NCI-H2029 (cell line): ENCODE data around the gene A4GALT.
"Not testable (repeated sequence)": the region's sequence is repeated elsewhere in the genome, so short reads cannot be mapped to it uniquely, and the experiment has no call there.

Experiments
- DNase-seq: peaks from one replicate; lab custom pipeline; 2025; lab: John Stamatoyannopoulos, UW

A4GALT gene

DNA sequence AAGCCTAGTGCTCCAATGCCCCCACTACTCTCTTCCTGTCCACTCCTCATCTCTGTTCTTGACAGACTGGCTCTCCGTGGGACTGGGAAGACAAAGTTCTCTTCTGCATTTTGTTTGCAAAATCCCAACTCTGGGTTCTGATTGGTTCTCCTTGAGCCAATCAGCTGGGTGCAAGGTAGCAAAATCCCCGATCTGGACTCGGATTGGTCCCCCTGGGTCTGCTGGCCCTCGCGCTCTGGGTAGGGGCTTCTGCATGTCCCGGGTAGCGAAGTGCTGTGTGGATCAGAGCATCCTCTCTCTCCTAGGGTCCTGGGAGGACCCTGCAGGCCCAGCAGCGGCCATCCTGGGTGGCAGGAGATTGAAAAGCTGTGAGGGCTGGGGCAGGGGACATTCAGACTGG is 22.3 kb upstream of the A4GALT start:
- DNase-seq: no peak

DNA sequence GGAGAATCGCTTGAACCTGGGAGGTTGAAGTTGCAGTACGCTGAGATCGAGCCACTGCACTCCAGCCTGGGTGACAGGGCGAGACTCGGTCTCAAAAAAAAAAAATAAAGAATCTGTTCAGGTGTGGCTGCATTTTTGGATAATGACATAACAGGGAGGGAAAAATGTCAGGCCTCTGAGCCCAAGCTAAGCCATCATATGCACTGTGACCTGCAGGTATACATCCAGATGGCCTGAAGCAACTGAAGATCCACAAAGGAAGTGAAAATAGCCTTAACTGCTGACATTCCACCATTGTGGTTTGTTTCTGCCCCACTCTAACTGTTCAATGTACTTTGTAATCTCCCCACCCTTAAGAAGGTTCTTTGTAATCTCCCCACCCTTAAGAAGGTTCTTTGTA is 19.6 kb upstream of the A4GALT start:
- not testable (repeated sequence) for DNase-seq

DNA sequence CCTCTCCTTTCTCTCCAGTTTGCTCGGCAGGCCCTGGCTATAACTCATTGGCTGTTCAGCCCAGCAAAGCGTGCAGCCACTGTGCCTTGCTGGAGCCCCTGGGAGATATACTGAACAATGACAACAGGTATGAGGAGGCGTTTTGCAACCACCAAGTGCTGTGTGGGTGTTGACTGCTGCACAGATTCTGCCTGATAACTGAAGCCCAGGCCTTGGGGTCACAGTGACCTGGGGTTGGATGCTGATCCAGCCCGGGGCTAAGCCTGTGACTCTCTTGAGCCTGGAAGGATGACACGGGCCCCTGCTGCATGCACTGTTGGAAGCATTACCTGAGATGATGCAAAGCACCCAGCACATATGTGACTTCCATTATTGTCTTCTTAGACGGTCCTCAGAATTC is 13.7 kb upstream of the A4GALT start:
- DNase-seq: no peak

GRCh38 chr22:42733394-42733793 is 12.7 kb upstream of the A4GALT start:
- DNase-seq: not testable (repeated sequence)

GRCh38 chr22:42732081-42732480 is 11.4 kb upstream of the A4GALT start:
- no peak for DNase-seq

DNA sequence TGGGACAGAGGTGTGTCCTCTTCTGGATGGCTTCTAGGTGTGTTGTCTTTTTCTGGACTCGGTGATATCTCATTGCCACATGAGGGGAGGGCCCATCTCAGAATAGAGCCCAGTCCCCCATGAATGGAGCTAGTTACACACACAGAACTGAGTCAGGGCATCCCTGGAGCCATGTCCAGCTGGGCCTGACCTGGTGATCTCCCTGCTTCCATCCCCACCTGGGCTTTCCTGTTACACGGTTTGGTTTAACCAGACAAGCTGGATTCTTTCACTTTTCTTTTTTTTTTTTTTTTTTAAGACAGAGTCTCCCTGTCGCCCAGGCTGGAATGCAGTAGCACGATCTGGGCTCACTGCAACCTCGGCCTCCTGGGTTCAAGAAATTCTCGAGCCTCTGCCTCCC is 6.1 kb upstream of the A4GALT start:
- DNase-seq: no peak

GRCh38 chr22:42725606-42726355 is 5.1 kb upstream of the A4GALT start:
- DNase-seq: no peak

GRCh38 chr22:42724062-42724461 is 3.4 kb upstream of the A4GALT start:
- DNase-seq: no peak

DNA sequence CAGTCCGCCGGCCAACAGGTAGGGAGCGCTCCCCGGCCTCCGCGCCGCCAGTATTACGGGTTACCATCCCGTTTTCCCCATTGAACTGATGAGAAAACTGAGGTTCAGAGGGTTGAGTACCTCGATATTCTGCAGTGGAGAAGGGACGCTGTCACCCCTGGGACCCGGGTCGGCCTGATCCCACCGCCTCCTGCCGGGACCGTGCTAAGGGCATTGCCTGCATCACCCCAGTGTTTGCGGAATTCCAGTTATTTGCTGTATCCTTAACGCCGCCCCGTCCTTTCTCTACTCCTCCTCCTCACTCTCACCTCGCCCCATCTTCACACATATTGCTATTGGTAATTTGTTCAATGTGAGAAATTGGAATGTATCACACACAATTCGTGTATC is 370 bp upstream of the A4GALT start:
- DNase-seq: no peak

GRCh38 chr22:42719656-42720262 is 911 bp downstream of the A4GALT start:
- no peak for DNase-seq

GRCh38 chr22:42719133-42719532 is 1.5 kb downstream of the A4GALT start:
- DNase-seq: no peak

- no peak for DNase-seq
Measured at GRCh38 chr22:42717197-42717928, 3.3 kb downstream of the A4GALT start.

DNA sequence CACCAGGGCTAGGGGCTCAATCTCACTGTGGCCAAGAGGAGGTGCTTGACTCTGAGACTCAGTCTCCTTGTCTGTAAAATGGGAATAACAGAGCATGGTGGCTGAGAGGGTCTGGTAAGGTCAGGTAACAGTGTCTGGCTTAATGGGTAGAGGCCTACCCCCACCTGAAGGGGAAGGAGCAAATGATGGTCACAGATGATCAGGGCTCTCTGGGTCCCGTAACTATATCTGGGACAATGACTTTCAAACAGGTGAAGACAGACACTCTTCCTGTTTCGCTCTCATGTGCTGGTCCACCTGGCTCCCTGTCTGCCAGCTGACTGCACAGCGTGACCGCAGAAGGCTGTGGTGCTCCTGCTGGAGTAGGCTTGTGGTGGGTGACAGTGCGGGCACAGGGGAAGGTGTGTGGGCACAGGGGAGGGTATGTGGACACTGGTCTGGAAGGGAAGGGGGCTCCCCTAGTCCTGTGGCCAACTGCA is 4.0 kb downstream of the A4GALT start:
- no peak for DNase-seq

GRCh38 chr22:42716221-42716620 is 4.4 kb downstream of the A4GALT start:
- DNase-seq: no peak

DNA sequence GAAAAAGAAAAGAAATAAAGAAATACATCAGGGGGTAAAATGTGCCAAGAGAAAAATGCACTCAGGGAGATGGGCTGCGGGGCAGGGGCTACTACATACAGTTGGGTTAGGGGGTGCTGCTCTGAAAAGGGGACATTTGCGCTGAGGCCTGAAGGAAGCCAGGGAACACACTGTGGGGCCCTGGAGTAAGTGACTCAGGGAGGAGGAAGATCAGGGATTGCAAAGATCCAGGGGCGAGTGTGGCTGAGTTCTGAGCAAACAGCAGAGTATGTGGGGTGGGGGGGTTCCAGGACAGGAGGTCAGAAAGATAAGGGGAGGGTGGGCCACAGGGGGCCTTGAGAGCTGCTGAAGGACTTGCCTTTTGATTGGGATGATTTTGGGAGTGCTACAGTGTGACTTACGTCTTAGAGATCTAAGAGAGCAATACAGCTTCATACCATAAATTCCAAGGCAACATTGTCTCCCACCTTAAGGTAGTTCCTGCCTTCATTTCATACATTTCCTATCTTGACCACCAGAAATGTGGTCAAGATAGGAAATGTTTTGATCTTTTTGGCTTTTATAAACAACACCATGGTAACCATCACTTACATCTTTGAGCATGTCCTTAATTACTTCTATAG is 5.8 kb downstream of the A4GALT start:
- DNase-seq: no peak

GRCh38 chr22:42714308-42714707 is 6.4 kb downstream of the A4GALT start:
- DNase-seq: no peak

GRCh38 chr22:42711895-42712837 is 8.5 kb downstream of the A4GALT start:
- no peak for DNase-seq

GRCh38 chr22:42711281-42711731 is 9.4 kb downstream of the A4GALT start:
- no peak for DNase-seq

- DNase-seq: no peak
Measured at GRCh38 chr22:42708417-42708816, 12.3 kb downstream of the A4GALT start.

GRCh38 chr22:42707496-42707895 is 13.2 kb downstream of the A4GALT start:
- no peak for DNase-seq

GRCh38 chr22:42704896-42705295 is 15.8 kb downstream of the A4GALT start:
- no peak for DNase-seq
